A673 (cell line): ENCODE results near the gene ZNF529. TPM values are rescaled to one million over a fixed set of nuclear protein-coding genes. Genes with fewer than 3 reads are reported as not detected.
"Not testable (repeated sequence)": the region's sequence is repeated elsewhere in the genome, so short reads cannot be mapped to it uniquely, and the experiment has no call there.

Experiments
- BruUV-seq: library from RNA; stranded (reverse); fragments of 400-500 nt; replicated peaks from 2 replicates; lab custom pipeline; 2021; lab: Mats Ljungman, UMichigan
- CTCF ChIA-PET: fragments of 300-600 bp; sonication (Branson Sonifier 250); formaldehyde crosslinking; loops from one replicate; lab custom pipeline; 2022; ENCODE audit warnings: antibody characterized with exemption; lab: Charles Lee
- POLR2A ChIA-PET: fragments of 300-600 bp; sonication (Branson Sonifier 250); formaldehyde crosslinking; loops from one replicate; lab custom pipeline; 2022; ENCODE audit warnings: antibody characterized with exemption; ENCODE audit not compliant: low non-redundant PET; lab: Charles Lee
- DNase-seq: peaks from one replicate; pipeline ENCODE4 v3.0.0-alpha.2; 2015; ENCODE audit warnings: low spot score
- H3K27ac ChIP-seq: fragments of 200-600 bp; sonication (generic); 2 replicates; pipeline ENCODE4 v1.5.1; 2016; ENCODE audit warnings: mixed run types, low read depth, mild to moderate bottlenecking, mixed read lengths, antibody characterized with exemption, low read length; ENCODE audit not compliant: poor library complexity, severe bottlenecking
- H3K27me3 ChIP-seq: fragments of 200-600 bp; sonication (generic); replicated peaks from 2 replicates; pipeline ENCODE4 v1.6.1; 2017; ENCODE audit warnings: mixed run types, low read depth, mild to moderate bottlenecking, mixed read lengths, antibody characterized with exemption, low read length; ENCODE audit not compliant: insufficient read depth, poor library complexity
- H3K36me3 ChIP-seq: fragments of 200-600 bp; sonication (generic); 2 replicates; pipeline ENCODE4 v1.6.1; 2016; ENCODE audit warnings: mixed run types, mild to moderate bottlenecking, mixed read lengths, antibody characterized with exemption, low read length; ENCODE audit not compliant: insufficient read depth, poor library complexity, severe bottlenecking
- H3K4me1 ChIP-seq: fragments of 200-600 bp; sonication (generic); 2 replicates; pipeline ENCODE4 v1.6.1; 2017; ENCODE audit warnings: mixed run types, mild to moderate bottlenecking, mixed read lengths, antibody characterized with exemption, low read length; ENCODE audit not compliant: insufficient read depth, poor library complexity, severe bottlenecking
- H3K4me3 ChIP-seq: fragments of 200-600 bp; sonication (generic); 2 replicates; pipeline ENCODE4 v1.5.1; 2016; ENCODE audit warnings: low read depth, mixed run types, mild to moderate bottlenecking, mixed read lengths, low read length; ENCODE audit not compliant: poor library complexity, severe bottlenecking
- H3K9me3 ChIP-seq: fragments of 200-600 bp; sonication (generic); 2 replicates; pipeline ENCODE4 v1.6.1; 2016; ENCODE audit warnings: mixed run types, low read depth, mild to moderate bottlenecking, mixed read lengths, antibody characterized with exemption, low read length; ENCODE audit not compliant: poor library complexity, severe bottlenecking
- CTCF ChIP-seq: fragments of 300-800, 200-600 bp; sonication (generic); conservative IDR thresholded peaks from 2 replicates; pipeline ENCODE4 v1.5.1; 2017; ENCODE audit warnings: low read depth, mild to moderate bottlenecking, antibody characterized with exemption, low read length, moderate library complexity, mixed read lengths
- EZH2 ChIP-seq: fragments of 200-600 bp; sonication (generic); IDR thresholded peaks from 2 replicates; pipeline ENCODE4 v1.6.1; 2017; ENCODE audit warnings: borderline replicate concordance, low read depth, mild to moderate bottlenecking, mixed read lengths, antibody characterized with exemption, low read length; ENCODE audit not compliant: poor library complexity, severe bottlenecking
- intact Hi-C: fragments of 100-400 bp; cut with micrococcal nuclease; formaldehyde crosslinking; loops from one replicate; pipeline ENCODE4 v1.10.0; 2022; ENCODE audit not compliant: unreplicated experiment
- total RNA-seq: library from RNA; stranded (reverse); gene quantifications from 2 replicates; pipeline ENCODE4 v1.2.3, GENCODE V29; 2021

ZNF529 gene
- total RNA-seq, 1 experiment from 2014 or later = 17.8 TPM

GRCh38 chr19:36604656-36605100 is 31.6 kb upstream of the ZNF529 start:
- no peaks in the 10 kb centered on the region for H3K4me1 ChIP-seq
- ChIA-PET POLR2A (interaction anchor here (0.6 kb wide), 1 partner anchor 712 kb away, joined by 5 read pairs; no protein-coding TSS in a partner anchor), CTCF (no interaction called here)
- peak overlapping the region; percentile 87 for H3K27ac ChIP-seq
- H3K36me3 ChIP-seq = peaks cover 3% of the 10 kb centered on the region
- no peak for TF ChIP-seq CTCF
- TF ChIP-seq EZH2 = no peak
- intact Hi-C loops = no loop called here
- peaks cover 5% of the 10 kb centered on the region for H3K9me3 ChIP-seq
- H3K27me3 ChIP-seq = no peaks in the 10 kb centered on the region
- peak; percentile 81 for DNase-seq
- peak overlapping the region; percentile 88 for H3K4me3 ChIP-seq
- no TSS peak for BruUV-seq

- DNase-seq, H3K4me3 ChIP-seq, BruUV-seq, H3K4me1 ChIP-seq, H3K27me3 ChIP-seq, POLR2A ChIA-PET, H3K36me3 ChIP-seq, intact Hi-C loops, CTCF ChIA-PET, H3K27ac ChIP-seq: not testable (repeated sequence)
- H3K9me3 ChIP-seq = peaks cover 18% of the 10 kb centered on the region
Measured at GRCh38 chr19:36602681-36603080, 29.6 kb upstream of the ZNF529 start.

GRCh38 chr19:36579255-36579654 is 6.2 kb upstream of the ZNF529 start:
- H3K36me3 ChIP-seq = peaks cover 59% of the 10 kb centered on the region
- no peak for TF ChIP-seq EZH2
- TF ChIP-seq CTCF = no peak
- no peaks in the 10 kb centered on the region for H3K4me1 ChIP-seq
- H3K27me3 ChIP-seq = no peaks in the 10 kb centered on the region
- intact Hi-C loops = no loop called here
- POLR2A ChIA-PET = no interaction called here
- DNase-seq = no peak
- peaks cover 24% of the 10 kb centered on the region for H3K9me3 ChIP-seq
- BruUV-seq = no TSS peak
- CTCF ChIA-PET = no interaction called here
- H3K27ac ChIP-seq = no peak overlapping the region
- H3K4me3 ChIP-seq = no peak overlapping the region
